ENCODE results near the gene KATNBL1.

GRCh38 chr15:34217587-34218225 is 7.8 kb upstream of the KATNBL1 start:
- no peak for TF ChIP-seq YY1 (IDR thresholded peaks at IDR 0.05; ENCODE audit: low read depth)
- no peak for TF ChIP-seq NFIC (IDR thresholded peaks at IDR 0.05)
- TF ChIP-seq TAF1 (IDR thresholded peaks at IDR 0.05; ENCODE audit: low read depth), result no peak
- no peak for TF ChIP-seq TCF12 (IDR thresholded peaks at IDR 0.05; ENCODE audit: low read depth)
- no peak for TF ChIP-seq EP300 (IDR thresholded peaks at IDR 0.05; ENCODE audit: borderline replicate concordance)
- TF ChIP-seq CEBPB (IDR thresholded peaks at IDR 0.05), result no peak
- TF ChIP-seq REST (IDR thresholded peaks at IDR 0.05; ENCODE audit: low read depth), result no peak
- TF ChIP-seq EGR1 (IDR thresholded peaks at IDR 0.05), result no peak
- TF ChIP-seq TEAD4 (IDR thresholded peaks at IDR 0.05), result no peak
- TF ChIP-seq MAX (IDR thresholded peaks at IDR 0.05), result no peak

All from Ishikawa (cell line).